ENCODE measurements around the gene NFASC.

Gene NFASC

DNA sequence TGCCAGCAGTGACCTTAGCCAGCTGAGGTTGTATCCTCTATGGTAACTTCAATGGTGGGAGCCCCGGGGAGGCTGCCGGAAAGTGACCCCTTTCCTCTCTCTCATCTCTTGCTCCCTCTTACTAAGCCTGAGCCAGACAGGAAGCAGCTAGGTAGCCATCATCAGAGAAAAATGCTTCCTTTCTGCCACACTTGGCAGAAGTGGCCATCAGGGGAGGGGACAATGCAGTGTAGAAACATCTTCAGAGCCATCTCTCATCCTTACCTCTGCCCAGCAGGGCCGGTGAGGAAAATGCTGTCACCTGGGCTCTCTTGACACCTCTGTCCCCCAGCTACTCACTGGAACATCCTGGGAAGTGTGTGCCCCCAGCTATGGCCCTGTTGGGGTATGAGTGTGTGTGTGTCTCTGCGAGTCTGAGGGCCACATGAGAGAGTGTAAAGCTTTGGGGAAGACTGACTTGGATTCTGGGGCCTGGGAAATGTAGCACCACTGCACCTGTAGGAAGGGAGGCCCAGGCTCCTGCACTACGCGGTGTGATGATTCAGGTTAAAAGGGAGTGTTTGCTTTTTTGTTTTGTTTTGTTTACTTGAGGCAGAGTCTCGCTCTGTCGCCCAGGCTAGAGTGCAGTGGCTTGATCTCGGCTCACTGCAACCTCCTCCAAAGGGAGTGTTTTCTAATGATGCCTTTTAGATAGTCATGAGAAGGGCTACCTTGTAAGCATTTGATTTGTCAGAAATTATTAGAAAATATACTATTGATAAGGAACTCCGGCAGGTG, 123.6 kb downstream of the NFASC start:
- no peaks in the 10 kb centered on the region for H3K9me3 ChIP-seq (ENCODE audit: control insufficient read depth, insufficient read depth, low read length)
- DNase-seq (ENCODE audit: low read depth, low spot score): no peak
- WGBS (ENCODE audit: insufficient coverage, insufficient read length): no CpG with 5 or more reads among the region's 10 CpGs
- H3K4me1 ChIP-seq (ENCODE audit: control insufficient read depth, insufficient read depth, low read length): peaks cover 17% of the 10 kb centered on the region
- no peaks in the 10 kb centered on the region for H3K36me3 ChIP-seq (ENCODE audit: control insufficient read depth, insufficient read depth, low read length)
- no peaks in the 10 kb centered on the region for H3K27me3 ChIP-seq (ENCODE audit: control insufficient read depth, insufficient read depth, low read length)
- H3K27ac ChIP-seq (ENCODE audit: low read length): no peak overlapping the region
- no peak overlapping the region for H3K4me3 ChIP-seq (ENCODE audit: low read length)

DNA sequence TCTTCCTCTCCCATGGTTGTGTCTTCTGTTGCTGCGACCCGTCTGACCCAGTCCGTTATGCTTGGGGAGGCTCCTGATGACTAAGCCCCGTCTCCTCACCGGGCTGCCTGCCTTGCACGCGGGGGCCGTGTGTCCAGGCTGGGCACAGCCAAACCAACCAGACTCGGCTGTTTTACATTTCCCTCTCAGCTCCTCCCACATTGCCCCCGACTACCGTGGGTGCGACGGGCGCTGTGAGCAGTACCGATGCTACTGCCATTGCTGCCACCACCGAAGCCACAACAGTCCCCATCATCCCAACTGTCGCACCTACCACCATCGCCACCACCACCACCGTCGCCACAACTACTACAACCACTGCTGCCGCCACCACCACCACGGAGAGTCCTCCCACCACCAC, 126.3 kb downstream of the NFASC start:
- Histone ChIP-seq H3K4me3 (ENCODE audit: low read length) (no peak overlapping the region), H3K36me3 (ENCODE audit: control insufficient read depth, insufficient read depth, low read length) (no peaks in the 10 kb centered on the region), H3K4me1 (ENCODE audit: control insufficient read depth, insufficient read depth, low read length) (peaks cover 2% of the 10 kb centered on the region; the same call in 1 of the 2 replicates), H3K27ac (ENCODE audit: low read length) (no peak overlapping the region), H3K27me3 (ENCODE audit: control insufficient read depth, insufficient read depth, low read length) (no peaks in the 10 kb centered on the region), H3K9me3 (ENCODE audit: control insufficient read depth, insufficient read depth, low read length) (no peaks in the 10 kb centered on the region)
- no peak for DNase-seq (ENCODE audit: low read depth, low spot score)
- WGBS (ENCODE audit: insufficient coverage, insufficient read length): no CpG with 5 or more reads among the region's 22 CpGs

DNA sequence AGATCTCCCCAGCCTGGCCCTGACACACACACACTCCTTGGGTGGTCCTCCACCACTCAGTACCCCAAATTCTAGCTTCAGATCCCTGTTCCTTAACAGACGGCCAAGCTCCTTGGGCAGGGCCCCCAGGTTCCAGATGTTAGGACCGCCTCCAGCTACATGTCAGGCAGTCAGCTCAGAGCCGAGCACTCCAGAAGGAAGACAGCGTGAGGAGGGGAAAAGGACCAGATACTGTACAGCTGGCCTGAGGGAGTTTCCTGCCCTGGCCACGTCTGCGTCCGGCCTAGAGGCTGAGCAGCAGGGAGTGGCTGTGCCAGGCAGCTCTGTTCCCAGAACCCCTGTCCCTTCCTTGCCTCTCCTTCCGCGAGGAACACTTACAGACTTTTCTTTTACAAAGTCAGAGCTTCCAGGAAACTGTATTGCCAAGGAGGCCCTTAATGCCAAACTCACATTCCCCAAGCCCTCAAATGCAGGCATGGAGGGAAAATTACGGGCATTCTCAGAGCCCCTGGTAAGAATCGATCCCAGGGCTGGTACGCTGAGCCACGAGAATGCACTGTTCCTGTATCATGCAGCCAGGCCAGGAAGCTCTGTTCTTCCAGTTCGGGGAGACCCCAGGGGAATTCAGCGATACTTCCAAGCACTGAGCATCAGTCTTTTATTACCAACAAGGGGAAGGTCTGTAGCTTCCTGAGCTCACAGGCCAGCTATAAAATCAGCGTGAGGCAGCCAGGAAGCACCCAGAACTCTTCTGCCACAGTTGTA, 127.1 kb downstream of the NFASC start:
- Histone ChIP-seq H3K4me3 (ENCODE audit: low read length) (no peak overlapping the region), H3K36me3 (ENCODE audit: control insufficient read depth, insufficient read depth, low read length) (no peaks in the 10 kb centered on the region), H3K27me3 (ENCODE audit: control insufficient read depth, insufficient read depth, low read length) (no peaks in the 10 kb centered on the region), H3K4me1 (ENCODE audit: control insufficient read depth, insufficient read depth, low read length) (0 out of 2 replicates have a peak, but pooled peaks cover 3% of the 10 kb centered on the region), H3K27ac (ENCODE audit: low read length) (no peak overlapping the region), H3K9me3 (ENCODE audit: control insufficient read depth, insufficient read depth, low read length) (no peaks in the 10 kb centered on the region)
- no CpG with 5 or more reads among the region's 16 CpGs for WGBS (ENCODE audit: insufficient coverage, insufficient read length)
- no peak for DNase-seq (ENCODE audit: low read depth, low spot score)

GRCh38 chr1:205001162-205001561, 130.5 kb downstream of the NFASC start:
- WGBS (ENCODE audit: insufficient coverage, insufficient read length): no CpG with 5 or more reads among the region's 14 CpGs
- H3K27me3 ChIP-seq (ENCODE audit: control insufficient read depth, insufficient read depth, low read length): no peaks in the 10 kb centered on the region
- DNase-seq (ENCODE audit: low read depth, low spot score): no peak
- no peaks in the 10 kb centered on the region for H3K36me3 ChIP-seq (ENCODE audit: control insufficient read depth, insufficient read depth, low read length)
- H3K4me1 ChIP-seq (ENCODE audit: control insufficient read depth, insufficient read depth, low read length): 0 out of 2 replicates have a peak, but pooled peaks cover 3% of the 10 kb centered on the region
- no peak overlapping the region for H3K4me3 ChIP-seq (ENCODE audit: low read length)
- no peaks in the 10 kb centered on the region for H3K9me3 ChIP-seq (ENCODE audit: control insufficient read depth, insufficient read depth, low read length)
- no peak overlapping the region for H3K27ac ChIP-seq (ENCODE audit: low read length)

GRCh38 chr1:205002705-205003104, 132.0 kb downstream of the NFASC start:
- Histone ChIP-seq H3K9me3 (ENCODE audit: control insufficient read depth, insufficient read depth, low read length) (no peaks in the 10 kb centered on the region), H3K4me1 (ENCODE audit: control insufficient read depth, insufficient read depth, low read length) (0 out of 2 replicates have a peak, but pooled peaks cover 3% of the 10 kb centered on the region), H3K27me3 (ENCODE audit: control insufficient read depth, insufficient read depth, low read length) (no peaks in the 10 kb centered on the region), H3K27ac (ENCODE audit: low read length) (no peak overlapping the region), H3K4me3 (ENCODE audit: low read length) (no peak overlapping the region), H3K36me3 (ENCODE audit: control insufficient read depth, insufficient read depth, low read length) (no peaks in the 10 kb centered on the region)
- no peak for DNase-seq (ENCODE audit: low read depth, low spot score)
- no CpG with 5 or more reads among the region's 7 CpGs for WGBS (ENCODE audit: insufficient coverage, insufficient read length)

DNA sequence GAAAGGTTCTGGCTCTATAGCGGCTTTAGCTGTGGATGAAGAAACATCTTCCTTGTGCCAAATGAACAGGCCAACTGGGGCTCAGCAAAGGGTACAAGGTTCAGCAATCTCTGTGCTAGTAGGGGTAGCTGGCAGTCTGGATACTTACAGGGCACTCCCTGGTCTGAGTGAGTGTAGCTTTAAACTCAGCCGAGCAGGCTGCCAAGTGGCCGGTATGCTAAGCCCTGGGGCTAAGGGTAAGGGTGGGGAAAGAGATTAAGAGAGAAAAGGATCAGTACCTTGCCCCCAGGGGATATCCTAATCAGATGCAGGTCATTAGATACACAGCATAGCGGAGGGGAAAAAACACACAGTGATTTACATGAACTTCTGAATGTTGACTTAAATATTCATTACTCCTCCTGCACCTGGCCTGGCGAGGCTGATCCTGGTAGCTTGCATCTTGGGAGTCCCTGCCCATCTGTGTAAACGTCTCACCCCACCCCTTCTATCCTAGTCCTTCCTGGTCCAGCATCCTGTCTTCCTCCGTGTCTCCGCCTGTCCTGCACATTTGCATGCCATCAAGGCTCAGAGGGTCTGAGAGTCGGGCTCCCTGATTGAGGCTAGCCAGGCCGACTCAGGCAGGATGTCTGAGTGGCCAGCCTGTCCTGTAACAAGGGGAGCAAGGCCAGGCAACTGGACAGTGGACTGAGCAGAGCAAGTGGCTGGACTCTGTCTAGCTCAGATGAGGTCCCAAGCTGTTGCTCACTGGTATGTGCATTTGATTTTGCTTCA, 132.9 kb downstream of the NFASC start:
- no peaks in the 10 kb centered on the region for H3K9me3 ChIP-seq (ENCODE audit: control insufficient read depth, insufficient read depth, low read length)
- H3K36me3 ChIP-seq (ENCODE audit: control insufficient read depth, insufficient read depth, low read length): no peaks in the 10 kb centered on the region
- no peaks in the 10 kb centered on the region for H3K27me3 ChIP-seq (ENCODE audit: control insufficient read depth, insufficient read depth, low read length)
- H3K4me1 ChIP-seq (ENCODE audit: control insufficient read depth, insufficient read depth, low read length): 0 out of 2 replicates have a peak, but pooled peaks cover 3% of the 10 kb centered on the region
- no CpG with 5 or more reads among the region's 10 CpGs for WGBS (ENCODE audit: insufficient coverage, insufficient read length)
- H3K4me3 ChIP-seq (ENCODE audit: low read length): no peak overlapping the region
- no peak overlapping the region for H3K27ac ChIP-seq (ENCODE audit: low read length)
- no peak for DNase-seq (ENCODE audit: low read depth, low spot score)

- Histone ChIP-seq H3K4me1 (ENCODE audit: control insufficient read depth, insufficient read depth, low read length) (0 out of 2 replicates have a peak, but pooled peaks cover 3% of the 10 kb centered on the region), H3K27ac (ENCODE audit: low read length) (no peak overlapping the region), H3K36me3 (ENCODE audit: control insufficient read depth, insufficient read depth, low read length) (no peaks in the 10 kb centered on the region), H3K4me3 (ENCODE audit: low read length) (no peak overlapping the region), H3K27me3 (ENCODE audit: control insufficient read depth, insufficient read depth, low read length) (no peaks in the 10 kb centered on the region), H3K9me3 (ENCODE audit: control insufficient read depth, insufficient read depth, low read length) (no peaks in the 10 kb centered on the region)
- WGBS (ENCODE audit: insufficient coverage, insufficient read length): no CpG with 5 or more reads among the region's 3 CpGs
- no peak for DNase-seq (ENCODE audit: low read depth, low spot score)
Observed at GRCh38 chr1:205004351-205004750, 133.7 kb downstream of the NFASC start.

DNA sequence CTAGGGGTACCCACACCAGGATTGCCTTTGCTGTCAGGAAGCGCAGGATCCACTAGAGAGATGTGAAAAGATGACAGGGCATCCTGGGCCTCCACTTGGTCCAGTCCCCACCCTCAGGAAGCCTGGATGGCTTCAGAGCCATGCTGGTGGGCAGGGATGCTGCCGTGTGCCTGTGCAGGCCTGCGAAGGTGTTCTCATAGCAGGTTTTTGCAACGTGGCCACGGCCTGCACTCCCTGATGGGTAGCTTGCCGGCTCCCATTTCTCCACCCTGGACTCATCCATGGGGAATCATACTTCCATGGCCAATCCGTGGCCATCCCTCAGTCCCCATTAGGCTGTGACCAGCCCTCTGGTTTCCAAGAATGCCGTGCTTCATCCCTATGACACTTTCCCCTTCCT, 138.2 kb downstream of the NFASC start:
- Histone ChIP-seq H3K9me3 (ENCODE audit: control insufficient read depth, insufficient read depth, low read length) (no peaks in the 10 kb centered on the region), H3K4me1 (ENCODE audit: control insufficient read depth, insufficient read depth, low read length) (0 out of 2 replicates have a peak, but pooled peaks cover 1% of the 10 kb centered on the region), H3K4me3 (ENCODE audit: low read length) (no peak overlapping the region), H3K36me3 (ENCODE audit: control insufficient read depth, insufficient read depth, low read length) (no peaks in the 10 kb centered on the region), H3K27ac (ENCODE audit: low read length) (no peak overlapping the region), H3K27me3 (ENCODE audit: control insufficient read depth, insufficient read depth, low read length) (no peaks in the 10 kb centered on the region)
- WGBS (ENCODE audit: insufficient coverage, insufficient read length): no CpG with 5 or more reads among the region's 8 CpGs
- no peak for DNase-seq (ENCODE audit: low read depth, low spot score)

DNA sequence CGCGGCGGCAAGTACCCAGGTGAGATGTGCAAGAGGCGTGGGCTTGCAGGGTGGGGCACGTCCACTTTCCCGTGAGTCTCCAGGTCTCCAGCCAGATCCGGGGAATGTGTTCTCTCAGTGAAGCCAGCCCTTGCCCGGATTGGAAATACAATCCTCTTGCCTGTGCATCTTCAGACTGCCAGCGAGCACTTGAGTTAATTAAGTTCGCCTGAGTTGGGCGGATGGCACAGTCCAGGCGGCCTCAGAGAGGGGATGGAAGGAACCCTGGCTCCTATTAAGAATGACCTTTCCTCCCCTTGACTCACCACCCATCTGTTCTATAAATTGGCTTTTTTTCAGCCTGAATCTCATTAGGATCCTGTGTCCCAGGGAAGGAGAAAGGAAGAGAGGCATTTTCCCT, 139.0 kb downstream of the NFASC start:
- Histone ChIP-seq H3K36me3 (ENCODE audit: control insufficient read depth, insufficient read depth, low read length) (no peaks in the 10 kb centered on the region), H3K4me3 (ENCODE audit: low read length) (no peak overlapping the region), H3K4me1 (ENCODE audit: control insufficient read depth, insufficient read depth, low read length) (0 out of 2 replicates have a peak, but pooled peaks cover 1% of the 10 kb centered on the region), H3K27me3 (ENCODE audit: control insufficient read depth, insufficient read depth, low read length) (no peaks in the 10 kb centered on the region), H3K9me3 (ENCODE audit: control insufficient read depth, insufficient read depth, low read length) (no peaks in the 10 kb centered on the region), H3K27ac (ENCODE audit: low read length) (no peak overlapping the region)
- no CpG with 5 or more reads among the region's 12 CpGs for WGBS (ENCODE audit: insufficient coverage, insufficient read length)
- no peak for DNase-seq (ENCODE audit: low read depth, low spot score)
